HG03565 (cell line): ENCODE data around the gene TBXAS1.
A peak's percentile ranks its signal among the peaks of the same experiment; 100 is the strongest.

ENCODE experiments used
- ATAC-seq: cut with Tn5 transposase; IDR thresholded peaks from one replicate; pipeline ENCODE4 v1.9.1; 2021; ENCODE audit warnings: mild to moderate bottlenecking, moderate library complexity; ENCODE audit not compliant: unreplicated experiment

The TBXAS1 gene

DNA sequence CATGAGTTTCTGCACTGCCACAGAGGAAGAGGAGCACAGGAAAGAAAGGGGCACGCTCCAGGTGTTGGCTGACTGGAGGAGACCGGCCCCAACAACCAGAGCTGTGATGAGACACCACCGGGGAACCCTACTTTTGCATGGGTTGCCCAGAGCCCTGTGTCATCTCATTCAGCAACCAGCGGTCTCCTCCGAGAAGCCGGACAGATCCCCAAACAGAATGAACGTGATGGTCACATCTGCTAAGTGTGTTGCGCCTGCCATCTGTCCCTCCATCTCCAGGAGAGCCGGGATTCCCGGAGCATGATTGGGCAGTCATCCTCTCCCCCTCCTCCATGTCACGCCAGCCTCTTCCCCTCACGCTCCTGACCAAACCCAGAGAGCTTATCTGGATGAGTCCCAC is 210.8 kb downstream of the TBXAS1 start:
- no peak for ATAC-seq

DNA sequence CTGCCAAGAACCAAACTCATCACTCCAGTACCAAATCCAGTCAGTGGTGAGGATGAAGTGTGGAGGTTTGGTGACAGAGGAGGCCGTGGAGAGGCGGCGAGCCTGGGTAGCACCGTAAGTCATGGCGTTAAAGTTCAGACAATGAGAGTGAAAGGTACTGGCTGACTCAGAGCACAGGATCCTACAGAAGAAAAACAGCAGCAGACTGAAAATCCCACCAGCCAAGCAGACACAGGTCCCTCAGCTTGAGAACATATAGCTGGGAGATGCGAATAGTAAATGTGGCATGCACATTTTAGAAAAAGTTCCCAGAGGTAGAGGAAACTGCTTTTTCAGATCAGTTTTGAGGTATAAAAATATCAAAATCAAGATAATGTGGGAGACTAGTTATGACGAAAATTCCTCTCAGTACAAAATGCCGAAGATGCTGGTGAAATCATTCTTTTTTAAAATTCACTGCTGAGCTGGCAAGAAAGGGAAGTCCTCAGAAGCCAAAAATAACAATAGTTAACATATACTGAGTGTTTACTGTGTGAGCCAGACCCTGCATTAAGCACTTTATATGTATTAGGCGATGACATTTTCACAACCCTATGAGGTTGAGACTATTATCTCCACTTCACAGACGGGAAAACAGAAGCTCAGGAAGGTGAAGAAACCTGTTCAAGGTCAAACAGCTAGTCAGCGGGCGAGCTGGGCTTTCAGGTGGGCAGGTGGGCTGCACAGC is 212.8 kb downstream of the TBXAS1 start:
- no peak for ATAC-seq

DNA sequence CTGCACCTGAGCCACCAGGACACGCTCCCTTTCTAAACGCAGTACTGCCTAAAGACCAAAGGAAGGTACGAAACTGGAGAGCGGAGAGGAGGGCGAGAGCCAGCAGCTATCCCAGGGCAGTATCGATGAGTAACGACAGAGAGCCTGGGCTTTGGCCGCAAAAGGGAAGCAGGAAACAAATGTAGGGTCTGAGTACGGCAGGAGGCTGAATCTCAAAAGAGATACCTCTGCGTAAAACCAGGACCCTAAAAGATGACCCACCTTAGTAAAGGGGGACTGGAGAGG is 213.3 kb downstream of the TBXAS1 start:
- ATAC-seq: no peak

DNA sequence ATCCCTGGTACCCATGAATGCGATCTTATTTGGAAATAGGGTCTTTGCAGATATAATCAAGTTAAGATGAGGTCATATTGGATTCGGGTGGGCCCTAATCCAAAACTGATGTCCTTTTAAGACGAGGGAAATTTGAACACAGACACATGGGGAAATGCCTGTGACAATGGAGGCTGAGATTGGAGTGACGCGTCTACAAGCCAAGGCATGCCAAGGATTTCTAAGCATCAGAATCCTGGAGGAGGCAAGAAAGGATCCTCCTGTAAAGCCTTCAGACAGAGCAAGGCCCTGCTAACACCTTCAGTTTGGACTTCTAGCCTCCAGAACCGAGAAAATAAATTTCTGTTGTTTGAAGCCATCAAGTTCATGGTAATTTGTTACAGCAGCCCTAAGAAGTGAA is 215.2 kb downstream of the TBXAS1 start:
- no peak for ATAC-seq

DNA sequence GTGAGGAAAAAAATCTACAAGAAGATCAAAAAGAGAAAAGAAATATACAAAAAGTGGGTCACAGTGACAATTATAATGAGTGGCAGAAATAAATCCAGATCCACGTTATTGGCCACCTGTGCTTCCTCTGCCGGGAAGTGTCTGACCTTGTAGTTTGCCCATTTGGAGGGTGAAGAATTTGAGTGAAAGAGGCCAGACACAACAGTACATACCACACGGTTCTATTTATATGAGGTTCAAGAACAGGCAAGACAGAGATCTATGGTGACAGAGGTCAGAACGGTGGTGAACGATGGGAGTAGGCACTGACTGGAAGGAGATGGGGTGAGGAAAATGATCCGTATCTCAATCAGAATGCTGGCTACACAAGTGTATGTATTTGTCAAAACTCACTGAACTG is 216.6 kb downstream of the TBXAS1 start:
- no peak for ATAC-seq

DNA sequence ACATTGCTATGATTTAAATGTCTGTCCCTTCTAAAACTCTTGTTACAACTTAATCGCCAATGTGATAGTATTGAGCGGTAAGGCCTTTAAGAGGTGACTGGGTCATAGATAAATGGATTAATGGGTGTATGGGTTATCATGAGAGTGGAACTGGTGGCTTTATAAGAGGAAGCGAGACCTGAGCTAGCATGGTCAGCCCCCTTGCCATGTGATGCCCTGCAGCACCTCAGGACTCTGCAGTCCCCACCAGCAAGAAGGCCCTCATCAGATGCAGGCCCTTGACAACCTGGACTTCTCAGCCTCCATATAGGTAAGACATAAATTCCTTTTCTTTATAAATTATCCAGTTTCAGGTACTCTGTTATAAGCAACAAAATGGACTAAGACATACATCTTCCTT is 218.1 kb downstream of the TBXAS1 start:
- ATAC-seq: no peak

DNA sequence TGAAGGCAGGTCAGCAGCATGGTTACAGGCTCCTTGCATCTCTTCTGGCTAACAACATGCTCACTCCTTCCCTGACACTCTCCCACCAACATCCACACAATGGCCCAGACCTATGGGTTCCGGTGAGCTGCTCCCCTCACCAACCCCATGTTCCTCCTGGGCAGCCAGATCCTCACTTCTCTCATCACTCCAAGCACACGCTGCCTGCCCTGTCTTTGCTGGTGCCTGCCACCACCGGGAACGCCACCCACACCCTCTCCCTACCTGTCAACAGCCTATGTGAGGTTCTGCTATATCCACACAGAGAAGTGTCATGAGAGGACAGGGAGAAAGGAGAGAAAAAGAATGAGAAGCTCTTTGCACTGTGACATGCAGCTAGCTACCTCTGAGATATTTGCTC is 219.1 kb downstream of the TBXAS1 start:
- ATAC-seq: no peak

DNA sequence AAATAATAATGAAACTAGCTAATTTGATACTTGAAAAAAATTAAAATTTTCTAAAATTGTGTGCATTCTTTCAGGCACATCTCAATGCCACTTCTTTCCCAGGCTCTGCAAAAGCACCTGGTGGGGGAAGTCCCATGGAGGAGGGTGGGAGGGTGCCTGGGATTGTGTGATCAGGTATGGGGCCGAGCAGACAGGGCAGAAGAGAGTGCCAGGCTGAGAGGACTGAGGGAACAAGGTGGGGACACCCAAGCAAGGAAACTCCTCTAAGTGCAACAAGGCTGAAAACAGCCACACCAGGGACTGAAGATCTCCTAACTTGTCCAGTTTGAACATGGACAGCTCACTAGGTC is 219.9 kb downstream of the TBXAS1 start:
- ATAC-seq: no peak

DNA sequence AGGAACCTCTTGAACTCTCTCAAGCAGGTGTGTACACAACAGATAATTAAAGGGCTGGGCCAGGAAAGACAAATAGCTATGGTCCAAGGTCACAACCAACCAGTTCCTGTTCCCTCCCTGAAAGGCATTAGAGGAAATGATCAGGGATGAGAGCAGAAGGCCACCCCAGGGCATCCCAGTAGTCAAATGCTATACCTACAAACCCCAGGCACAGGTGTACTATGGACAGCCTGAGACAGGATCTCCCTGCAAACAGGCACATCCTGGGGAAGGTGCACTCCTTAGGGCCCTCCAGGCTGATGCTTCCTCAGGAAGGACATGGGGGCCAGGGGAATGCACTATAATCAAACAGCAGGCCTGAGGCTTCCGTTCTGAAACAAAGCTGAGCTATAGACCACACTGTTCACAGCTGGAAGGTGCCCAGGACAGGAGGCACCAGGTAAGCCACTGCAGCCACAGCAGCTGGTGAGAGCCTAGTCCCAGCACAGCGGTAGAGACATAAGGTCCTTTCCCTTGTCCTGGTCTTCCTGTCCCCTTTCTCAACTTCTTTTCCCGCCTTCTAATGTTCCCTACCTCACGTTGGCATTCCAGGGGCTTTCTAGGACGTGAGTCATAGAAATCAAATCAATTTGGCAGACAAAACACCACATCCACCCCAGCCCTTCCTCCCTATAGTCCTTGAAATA is 220.4 kb downstream of the TBXAS1 start:
- ATAC-seq: no peak

DNA sequence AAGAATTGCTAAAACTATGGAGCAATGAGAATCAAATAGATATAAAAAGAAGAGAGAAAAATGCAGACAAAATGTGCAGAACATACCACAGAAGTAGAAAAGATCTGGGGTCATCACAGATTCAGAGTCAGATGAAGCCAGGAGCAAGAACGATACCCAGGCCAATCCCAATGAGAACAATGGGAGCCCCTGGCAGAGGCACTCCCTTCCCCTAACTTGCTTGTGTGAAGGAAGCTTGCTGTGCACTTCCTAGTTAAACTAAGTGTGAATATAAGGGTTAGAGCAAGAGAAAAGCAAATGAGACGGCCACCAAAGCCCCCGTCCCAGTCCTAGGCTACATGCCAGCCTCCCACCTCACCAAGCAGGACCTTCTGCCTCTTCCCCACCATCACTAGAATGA is 221.0 kb downstream of the TBXAS1 start:
- no peak for ATAC-seq

DNA sequence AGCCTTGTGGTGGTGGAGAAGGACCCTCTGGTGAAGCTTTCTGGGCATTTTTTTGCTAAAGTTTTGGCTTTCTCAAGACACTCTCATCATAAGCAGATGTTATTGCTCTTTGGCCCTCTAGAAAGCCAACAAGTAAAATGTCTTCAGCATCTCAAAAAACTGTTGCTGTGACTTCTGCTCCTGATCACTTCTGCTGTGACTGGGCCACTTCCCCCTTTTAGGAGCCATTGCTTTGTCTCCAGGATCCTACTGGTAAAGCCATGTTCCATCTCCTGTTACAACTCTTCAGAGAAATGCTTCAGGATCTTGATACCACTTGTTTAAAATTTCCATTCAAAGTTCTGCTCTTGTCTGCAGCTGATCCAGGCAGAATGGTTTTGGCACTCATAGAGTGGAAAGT is 222.8 kb downstream of the TBXAS1 start:
- ATAC-seq: no peak

DNA sequence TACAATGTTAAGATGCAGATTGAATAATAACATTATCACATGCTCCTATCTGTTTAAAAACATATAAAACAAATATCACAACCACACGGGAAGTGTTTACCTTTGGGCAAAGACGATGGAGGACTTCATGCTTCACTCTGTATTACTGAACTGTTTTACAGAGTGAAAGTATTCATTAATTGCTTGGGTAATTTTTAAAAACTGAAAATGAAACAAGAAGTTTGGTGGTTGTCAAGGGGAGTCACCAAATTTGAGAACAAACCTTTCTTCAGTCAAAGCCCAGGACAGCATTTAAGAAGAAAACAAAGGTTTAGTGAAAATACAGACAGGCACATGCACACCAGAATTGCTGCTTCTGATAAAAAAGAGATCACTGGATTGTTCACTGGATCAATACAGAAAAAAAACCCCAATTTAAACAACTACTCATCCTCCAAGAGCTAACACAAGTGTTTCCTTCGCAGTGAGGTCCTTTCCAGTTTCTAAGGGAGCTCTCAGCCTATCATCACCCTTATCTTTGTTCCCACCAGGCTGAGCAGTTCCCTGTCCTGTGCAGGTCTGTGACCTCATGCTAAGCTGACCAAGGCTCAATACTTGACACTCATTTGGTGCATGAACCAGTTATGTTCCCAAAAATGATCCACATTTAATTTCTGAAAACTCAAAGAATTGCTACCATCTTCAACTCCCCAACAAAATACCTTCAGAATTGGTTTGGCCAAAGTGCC is 224.9 kb downstream of the TBXAS1 start:
- peak; percentile 86 for ATAC-seq

DNA sequence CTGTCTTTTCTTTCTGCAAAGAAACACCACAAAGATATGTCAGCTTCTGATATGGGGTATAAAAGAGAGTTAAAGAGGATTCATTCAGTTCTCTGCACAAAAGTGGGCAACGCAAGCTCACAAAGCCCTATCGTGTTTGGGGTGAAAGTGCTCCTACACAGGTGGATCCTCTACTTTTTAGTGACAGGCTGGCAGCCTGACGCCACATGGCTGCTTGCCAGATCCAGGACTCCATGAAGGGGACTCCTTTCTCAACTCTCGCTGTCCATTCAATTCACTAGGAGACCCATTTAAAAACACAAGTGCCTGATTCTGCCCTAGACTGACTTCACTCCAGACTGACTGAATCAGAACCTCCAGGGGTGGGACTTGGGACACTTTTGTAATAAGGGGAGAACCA is 225.7 kb downstream of the TBXAS1 start:
- ATAC-seq: no peak

DNA sequence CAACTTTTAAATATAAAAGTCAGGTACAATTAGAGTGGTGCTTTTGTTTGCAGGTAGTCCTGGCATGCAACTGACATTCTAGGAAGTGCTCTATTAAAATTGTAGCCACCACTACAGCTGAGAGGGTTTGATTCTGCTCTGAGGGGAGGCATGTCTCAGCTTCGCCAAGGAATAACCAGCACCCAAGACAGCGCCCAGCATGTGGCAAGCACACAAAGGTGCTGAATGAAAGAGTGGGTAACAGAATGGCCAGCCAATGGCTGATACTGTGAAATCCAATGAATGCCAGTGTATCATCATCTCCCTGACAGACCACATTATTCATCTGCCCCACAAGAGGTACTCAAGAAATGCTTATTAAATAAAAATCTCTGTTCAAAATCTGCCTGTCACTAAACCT is 226.8 kb downstream of the TBXAS1 start:
- no peak for ATAC-seq

DNA sequence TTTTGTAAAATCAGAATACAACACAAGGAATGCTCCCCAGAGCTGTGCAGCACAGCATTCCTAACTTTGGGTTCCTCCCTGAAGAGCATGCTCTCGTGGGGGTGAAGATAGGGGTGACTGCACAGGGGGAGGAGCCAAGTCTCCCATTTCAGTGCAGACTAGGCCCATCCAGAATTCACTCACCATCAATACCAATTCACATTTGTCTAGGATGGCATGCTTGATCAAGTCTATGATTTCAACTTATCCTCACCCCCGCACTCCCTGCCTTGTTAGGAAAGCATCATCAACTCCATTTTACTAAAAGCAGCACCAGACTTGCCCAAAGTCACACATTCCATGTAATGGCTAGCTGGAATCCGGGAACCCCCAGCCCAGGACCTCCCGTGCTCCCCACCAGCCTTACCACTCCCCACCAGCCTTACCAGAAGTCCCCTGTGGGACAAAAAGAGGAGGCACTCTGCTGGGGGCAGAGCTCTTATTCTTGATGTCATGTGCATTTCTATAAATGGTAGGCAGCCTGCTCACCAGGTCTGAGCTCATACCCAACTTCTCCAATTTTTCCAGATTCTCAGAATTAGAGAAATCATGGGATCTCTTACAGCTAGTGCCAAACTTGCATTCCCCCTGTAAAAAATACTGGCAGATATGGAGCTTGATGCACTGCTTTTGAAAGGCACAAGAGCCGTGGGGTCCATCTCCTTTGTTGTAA is 227.5 kb downstream of the TBXAS1 start:
- ATAC-seq: no peak

DNA sequence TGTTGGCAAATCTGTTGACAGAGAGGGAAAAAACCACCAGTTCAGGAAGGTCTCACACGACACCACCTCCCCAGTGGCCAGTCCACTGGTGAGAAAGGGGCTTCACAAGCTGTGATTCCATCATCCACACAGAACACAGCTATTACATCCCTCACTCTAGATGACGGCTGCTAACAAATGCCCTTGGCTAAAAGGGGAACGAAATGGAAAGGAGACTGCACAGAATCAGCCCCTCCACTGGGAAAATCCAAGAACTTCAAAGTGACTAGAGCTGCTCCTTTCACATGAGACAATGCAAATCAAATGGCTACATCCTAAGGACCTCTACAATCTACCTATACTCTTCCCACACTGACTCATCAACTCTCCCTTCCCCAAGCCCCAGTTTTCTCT is 228.1 kb downstream of the TBXAS1 start:
- no peak for ATAC-seq

DNA sequence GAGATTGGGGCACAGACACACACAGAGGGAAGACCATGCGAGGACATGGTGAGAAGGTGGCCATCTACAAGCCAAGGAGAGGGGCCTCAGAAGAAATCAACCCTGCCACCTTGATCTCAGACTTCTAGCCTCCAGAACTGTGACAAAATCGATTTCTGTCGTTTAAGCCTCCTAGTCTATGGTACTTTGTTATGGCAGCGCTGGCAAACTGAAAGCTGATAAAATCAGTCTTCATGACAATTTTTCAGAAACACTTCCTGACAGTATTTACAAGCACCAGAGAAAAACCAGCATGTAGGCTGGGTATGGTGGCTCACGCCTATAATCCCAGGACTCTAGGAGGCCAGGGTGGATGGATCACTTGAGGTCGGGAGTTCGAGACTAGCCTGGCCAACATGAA is 229.5 kb downstream of the TBXAS1 start:
- ATAC-seq: no peak

DNA sequence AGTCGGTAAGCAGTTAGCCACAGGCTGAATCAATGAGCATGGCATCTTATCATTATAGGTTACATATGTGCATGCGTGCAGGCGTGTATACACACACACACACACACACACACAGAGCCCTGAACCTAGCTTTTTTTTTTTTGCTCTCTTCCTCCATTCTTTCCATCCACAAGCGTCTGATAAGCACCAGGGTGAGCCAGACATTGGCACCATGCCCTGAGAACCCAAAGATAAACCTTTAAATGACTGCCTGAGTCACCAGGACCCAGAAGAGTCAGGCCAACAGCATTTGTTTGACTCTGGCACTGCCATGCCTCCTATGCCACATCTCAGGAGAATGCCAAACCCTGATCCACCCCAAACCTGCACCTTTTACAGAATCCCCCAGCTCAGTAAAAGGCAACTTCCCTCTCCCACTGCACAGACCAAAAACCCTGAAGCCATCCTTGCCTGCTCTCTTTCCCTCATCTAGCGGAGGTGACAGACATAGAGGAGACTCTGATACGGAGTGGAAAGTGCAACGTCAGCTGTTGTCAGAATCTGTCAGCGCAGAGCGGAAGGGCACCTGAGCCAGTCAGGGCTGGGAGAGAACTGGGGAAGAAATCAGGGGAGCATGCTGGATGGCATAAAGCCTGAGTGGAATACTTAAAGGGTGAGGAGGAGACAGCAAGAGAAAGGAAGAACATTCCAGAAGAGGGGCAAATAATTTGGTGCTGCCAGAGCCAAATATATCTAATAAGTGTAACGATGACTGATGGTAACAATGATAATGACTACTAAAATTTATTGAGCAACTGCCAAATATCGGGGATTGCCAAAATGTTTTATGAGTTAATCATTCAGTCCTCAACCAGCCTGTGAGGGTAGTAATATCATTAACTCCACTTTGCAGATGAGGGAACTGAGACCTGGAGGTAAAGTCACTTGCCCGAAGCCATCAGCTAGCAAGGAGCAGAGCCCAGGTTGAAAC is 230.5 kb downstream of the TBXAS1 start:
- ATAC-seq: no peak

DNA sequence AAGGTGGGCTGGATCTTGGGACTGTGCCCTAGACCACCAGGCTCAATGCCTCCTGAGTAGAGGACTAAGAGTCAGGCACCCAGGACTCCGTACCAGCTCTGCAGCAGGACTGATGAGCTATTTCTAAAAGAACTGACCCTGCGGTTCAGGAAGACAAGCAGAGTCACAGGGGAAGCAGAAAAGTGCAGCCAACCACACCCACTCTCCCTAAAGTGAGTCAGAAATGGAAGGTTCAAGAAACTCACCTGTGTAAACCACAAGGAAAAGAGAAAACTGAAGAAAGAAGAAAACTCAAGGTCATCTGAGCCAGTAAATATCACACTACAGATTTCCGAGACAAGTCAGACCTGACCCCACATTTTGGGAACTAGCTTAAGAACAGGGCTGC is 231.2 kb downstream of the TBXAS1 start:
- no peak for ATAC-seq

DNA sequence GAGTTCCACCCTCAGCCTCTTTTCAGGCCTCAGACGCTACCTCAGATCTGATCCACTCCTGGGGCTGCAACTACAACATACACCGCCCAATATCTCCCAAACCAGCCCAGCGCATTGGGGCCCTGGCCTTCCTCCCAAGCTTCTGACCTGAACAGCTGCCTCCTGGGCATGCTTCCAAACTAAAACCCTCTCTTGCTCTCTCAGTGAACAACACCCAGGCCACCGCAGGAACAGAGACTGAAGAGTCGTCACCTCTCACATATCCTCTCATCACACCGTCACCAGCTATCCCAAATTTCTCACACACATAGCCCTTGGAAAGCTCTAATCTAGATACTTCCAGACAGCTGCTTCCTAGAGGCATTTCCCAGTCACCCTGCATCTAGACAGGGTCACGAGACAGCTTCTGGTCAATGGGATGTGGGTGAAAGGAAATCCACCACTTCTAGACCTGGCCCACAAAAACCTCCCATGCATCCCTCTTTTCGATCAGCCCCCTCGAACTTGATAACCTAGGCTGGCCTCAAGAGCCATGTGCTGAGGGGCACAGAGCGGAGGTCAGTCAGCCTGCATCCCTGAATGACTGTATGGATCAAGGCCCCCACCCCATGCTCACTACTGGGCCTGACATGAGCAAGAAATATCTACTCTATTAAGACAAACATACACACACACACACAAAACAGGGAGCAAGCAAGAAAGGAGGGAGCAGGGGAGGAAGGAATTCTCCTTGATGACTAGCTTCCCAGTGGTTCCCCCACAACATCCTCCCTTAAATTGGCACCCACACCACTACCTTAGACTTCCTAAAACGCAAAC is 231.9 kb downstream of the TBXAS1 start:
- no peak for ATAC-seq
